ENCODE data around the gene TLL2.

DNA sequence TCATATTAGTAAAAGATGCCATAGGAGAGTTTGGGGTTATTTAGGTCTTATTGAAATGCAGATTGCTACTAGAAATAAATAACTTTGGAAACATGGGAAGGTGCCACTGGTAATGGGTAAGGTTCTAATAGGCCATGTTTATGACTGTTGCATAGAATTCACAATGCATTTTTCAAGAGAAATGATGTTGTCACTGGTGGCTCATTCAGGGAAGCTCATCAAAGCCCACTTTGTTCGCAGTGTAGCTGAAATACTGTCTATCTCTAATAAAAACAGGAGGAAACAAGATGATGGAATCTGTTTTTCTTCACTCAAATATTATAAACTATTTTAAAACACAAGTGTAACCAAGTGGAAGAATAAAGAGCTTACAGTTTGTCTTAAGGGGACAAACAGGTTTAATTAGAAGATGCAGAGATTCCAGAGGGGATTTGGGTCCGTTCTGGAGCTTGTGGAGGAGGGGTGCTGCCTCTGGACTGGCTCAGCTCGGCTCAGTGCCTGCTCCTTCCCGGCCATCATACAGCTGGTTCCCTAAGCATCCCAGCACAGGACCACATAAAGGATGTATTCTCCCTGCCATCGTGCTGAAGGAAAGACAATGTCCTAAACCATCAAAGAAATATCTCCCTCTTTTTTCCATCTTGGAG is 175.3 kb downstream of the TLL2 start:
- TF ChIP-seq, protein P1, sequence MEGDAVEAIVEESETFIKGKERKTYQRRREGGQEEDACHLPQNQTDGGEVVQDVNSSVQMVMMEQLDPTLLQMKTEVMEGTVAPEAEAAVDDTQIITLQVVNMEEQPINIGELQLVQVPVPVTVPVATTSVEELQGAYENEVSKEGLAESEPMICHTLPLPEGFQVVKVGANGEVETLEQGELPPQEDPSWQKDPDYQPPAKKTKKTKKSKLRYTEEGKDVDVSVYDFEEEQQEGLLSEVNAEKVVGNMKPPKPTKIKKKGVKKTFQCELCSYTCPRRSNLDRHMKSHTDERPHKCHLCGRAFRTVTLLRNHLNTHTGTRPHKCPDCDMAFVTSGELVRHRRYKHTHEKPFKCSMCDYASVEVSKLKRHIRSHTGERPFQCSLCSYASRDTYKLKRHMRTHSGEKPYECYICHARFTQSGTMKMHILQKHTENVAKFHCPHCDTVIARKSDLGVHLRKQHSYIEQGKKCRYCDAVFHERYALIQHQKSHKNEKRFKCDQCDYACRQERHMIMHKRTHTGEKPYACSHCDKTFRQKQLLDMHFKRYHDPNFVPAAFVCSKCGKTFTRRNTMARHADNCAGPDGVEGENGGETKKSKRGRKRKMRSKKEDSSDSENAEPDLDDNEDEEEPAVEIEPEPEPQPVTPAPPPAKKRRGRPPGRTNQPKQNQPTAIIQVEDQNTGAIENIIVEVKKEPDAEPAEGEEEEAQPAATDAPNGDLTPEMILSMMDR (IDR thresholded peaks at IDR 0.05): no peak
- TF ChIP-seq POLR2AphosphoS5 (IDR thresholded peaks at IDR 0.05): no peak
- no peak for TF ChIP-seq POLR2A (IDR thresholded peaks at IDR 0.05)
- TF ChIP-seq EP300 (IDR thresholded peaks at IDR 0.05): no peak

All from upper lobe of left lung (tissue), 4 donors.